K562 (cell line): Measurements from ENCODE around the gene DISP1. TPM values are rescaled to one million over a fixed set of nuclear protein-coding genes. Genes with fewer than 3 reads are reported as not detected.
A peak's percentile ranks its signal among the peaks of the same experiment; 100 is the strongest.

Experiments used
- ATAC-seq: fragments of 200-7000 bp; cut with Tn5 transposase; 3 replicates; pipeline ENCODE4 v1.9.1; 2020; ENCODE audit warnings: moderate library complexity
- BruUV-seq: library from RNA; stranded (reverse); fragments of 400-500 nt; replicated peaks from 2 replicates; lab custom pipeline; 2021; lab: Mats Ljungman, UMichigan
- CTCF ChIA-PET: fragments of 300-600 bp; formaldehyde crosslinking; extraction: SDS; loops from one replicate; lab custom pipeline; 2021; ENCODE audit warnings: low intra/inter-chr PET ratio; lab: Yijun Ruan, JAX
- POLR2A ChIA-PET: fragments of 300-600, 350-650 bp; sonication (Branson Sonifier 250); formaldehyde crosslinking; extraction: SDS; loops from one replicate; lab custom pipeline; 2021; ENCODE audit warnings: antibody characterized with exemption, inconsistent platforms; lab: Yijun Ruan, JAX
- DNase-seq, 4 experiments: peaks; one replicate each; pipeline versions ENCODE4 v3.0.0 to v3.0.0-alpha.2; 2011 to 2018; ENCODE audit warnings: low spot score in 3 of 4, mixed read lengths in 3 of 4; ENCODE audit errors: extremely low read depth in 1 of 4
- FAIRE-seq: peaks from 2 replicates; lab custom pipeline; 2011; peaks lifted over from hg19 to GRCh38; lab: Jason Lieb, UNC
- H2AFZ ChIP-seq: 2 replicates; pipeline ENCODE4 v1.6.0; 2011; ENCODE audit warnings: low read depth, low read length, control low read depth, inconsistent platforms
- H3K27ac ChIP-seq: fragments of 200-600 bp; 3 replicates; pipeline ENCODE4 v1.8.0; 2011; ENCODE audit warnings: low read depth, mild to moderate bottlenecking, control low read depth, inconsistent platforms, low read length, moderate library complexity, mixed read lengths; ENCODE audit errors: extremely low read depth
- H3K27me3 ChIP-seq, 2 experiments: fragments of 300-600 bp in 1 of 2; 2 replicates in 1 of 2; 3 replicates in 1 of 2; pipeline versions ENCODE4 v1.6.0 to v1.8.0; 2011; ENCODE audit warnings: inconsistent platforms in 2 of 2, low read length in 2 of 2, mild to moderate bottlenecking in 1 of 2, mixed read lengths in 1 of 2, moderate library complexity in 1 of 2; ENCODE audit not compliant: control insufficient read depth in 2 of 2, insufficient read depth in 2 of 2
- H3K36me3 ChIP-seq: fragments of 300-600 bp; 3 replicates; pipeline ENCODE4 v1.8.0; 2011; ENCODE audit warnings: mild to moderate bottlenecking, low read length, inconsistent platforms; ENCODE audit not compliant: control insufficient read depth, insufficient read depth
- H3K4me1 ChIP-seq, 2 experiments: fragments of 200-600 bp in 1 of 2; replicated peaks in 1 of 2; 2 replicates in 1 of 2; 3 replicates in 1 of 2; pipeline versions ENCODE4 v1.5.1 to v1.8.0; 2011; ENCODE audit warnings: inconsistent platforms in 2 of 2, low read length in 2 of 2, mild to moderate bottlenecking in 1 of 2, mixed read lengths in 1 of 2, moderate library complexity in 1 of 2; ENCODE audit not compliant: control insufficient read depth in 2 of 2, insufficient read depth in 2 of 2
- H3K4me2 ChIP-seq: 2 replicates; pipeline ENCODE4 v1.6.1; 2011; ENCODE audit warnings: low read length, control low read depth, inconsistent platforms, mixed read lengths; ENCODE audit not compliant: insufficient read depth
- H3K4me3 ChIP-seq: fragments of 200-600 bp; sonication (generic), shearing (Covaris generic); 2 replicates; pipeline ENCODE4 v1.5.1; 2016; ENCODE audit warnings: control low read depth, inconsistent platforms
- H3K79me2 ChIP-seq: fragments of 200-600 bp; 3 replicates; pipeline ENCODE4 v1.8.0; 2011; ENCODE audit warnings: low read length, inconsistent platforms; ENCODE audit not compliant: control insufficient read depth, insufficient read depth
- H3K9ac ChIP-seq, 2 experiments: 2 replicates each; pipeline versions ENCODE4 v1.6.0 to v1.6.1; 2011; ENCODE audit warnings: low read depth in 2 of 2, low read length in 2 of 2, control low read depth in 1 of 2, inconsistent platforms in 1 of 2, mild to moderate bottlenecking in 1 of 2, mixed read lengths in 1 of 2; ENCODE audit not compliant: insufficient read depth in 1 of 2
- H3K9me1 ChIP-seq: one replicate; pipeline ENCODE4 v1.6.0; 2011; ENCODE audit warnings: inconsistent platforms, mild to moderate bottlenecking, low read length, moderate library complexity; ENCODE audit not compliant: control insufficient read depth, insufficient read depth
- H3K9me3 ChIP-seq: replicated peaks from 2 replicates; pipeline ENCODE4 v1.5.1; 2011; ENCODE audit warnings: low read depth, low read length, inconsistent platforms; ENCODE audit not compliant: control insufficient read depth, insufficient read depth
- H4K20me1 ChIP-seq: replicated peaks from 2 replicates; pipeline ENCODE4 v1.6.1; 2011; ENCODE audit warnings: low read length, inconsistent platforms, mixed read lengths; ENCODE audit not compliant: control insufficient read depth, insufficient read depth
- ATF2 ChIP-seq: sonication (generic); formaldehyde crosslinking; IDR thresholded peaks from 2 replicates; pipeline ENCODE4 v1.8.1; 2022; ENCODE audit warnings: missing genetic modification reagents
- CEBPB ChIP-seq: fragments of 450-650 bp; IDR thresholded peaks from 2 replicates; pipeline ENCODE4 v1.6.1; 2016; ENCODE audit warnings: missing genetic modification characterization, missing compliant biosample characterization
- CTCF ChIP-seq, 3 experiments: IDR thresholded peaks in 2 of 3; conservative IDR thresholded peaks in 1 of 3; 2 replicates each; pipeline ENCODE4 v1.5.1; 2011 to 2012; ENCODE audit warnings: low read length in 3 of 3, mild to moderate bottlenecking in 3 of 3, control low read depth in 2 of 3, improper control_type of control experiment in 1 of 3, inconsistent platforms in 1 of 3, low read depth in 1 of 3, mixed read lengths in 1 of 3, moderate library complexity in 1 of 3; ENCODE audit not compliant: insufficient read depth in 2 of 3
- RAD21 ChIP-seq, 2 experiments: fragments of 250-450 bp in 1 of 2; fragments of 450-650 bp in 1 of 2; sonication (Bioruptor Pico) in 1 of 2; formaldehyde crosslinking in 1 of 2; IDR thresholded peaks in 1 of 2; conservative IDR thresholded peaks in 1 of 2; 2 replicates each; pipeline versions ENCODE4 v1.4.0 to v1.8.0; 2020 to 2022; ENCODE audit warnings: mild to moderate bottlenecking in 2 of 2, moderate library complexity in 1 of 2
- ZNF324 ChIP-seq: fragments of 250-450 bp; sonication (Bioruptor Pico); IDR thresholded peaks from 2 replicates; pipeline ENCODE4 v1.4.0; 2020; ENCODE audit warnings: mild to moderate bottlenecking
- WGBS: fragments of 100-300 bp; shearing (Covaris generic); methylation state at CpG from one replicate; pipeline ENCODE4 v1.1.6; 2016; ENCODE audit warnings: low coverage, mixed read lengths; ENCODE audit not compliant: insufficient coverage; ENCODE audit errors: missing lambda C conversion rate; 5-methylcytosine and 5-hydroxymethylcytosine counted together
- in situ Hi-C: fragments of 300-500 bp; cut with MboI; formaldehyde crosslinking; loops from 4 replicates; pipeline ENCODE4 v1.15.0; 2018; ENCODE audit warnings: inconsistent platforms, mixed read lengths
- intact Hi-C: fragments of 100-400 bp; cut with micrococcal nuclease; formaldehyde crosslinking; loops from 2 replicates; pipeline ENCODE4 v1.14.2; 2022
- polyA plus RNA-seq, 8 experiments: library from polyadenylated mRNA; depleted of rRNA in 4 of 8; stranded (reverse) in 5 of 8; unstranded in 3 of 8; fragments of >200 nt; fragmentation: Nextera tagmentation in 2 of 8; fragmentation: Illumina TruSeq in 1 of 8; extraction: Ambion mirVana in 2 of 8; extraction: Trizol in 1 of 8; gene quantifications; 2 replicates each; pipeline versions ENCODE4 v1.2.1 to v1.2.3, GENCODE V29; 2011 to 2014; ENCODE audit warnings: inconsistent platforms in 1 of 8, missing spikeins in 1 of 8
- total RNA-seq, 7 experiments: library from RNA; depleted of rRNA in 6 of 7; stranded (reverse); fragments of >200 nt in 6 of 7; fragmentation: Illumina TruSeq in 2 of 7; extraction: Trizol in 2 of 7; gene quantifications; 2 replicates each; pipeline versions ENCODE4 v1.2.1 to v1.2.3, GENCODE V29; 2011 to 2021; ENCODE audit warnings: low replicate concordance in 1 of 7

The DISP1 gene
- total and polyA plus RNA-seq, 9 of the 15 experiments (the other 6 are each of a cell fraction or from before 2014, with no cell fraction given): 0.02 to 0.35 (median 0.04) TPM; not detected in 2

DNA sequence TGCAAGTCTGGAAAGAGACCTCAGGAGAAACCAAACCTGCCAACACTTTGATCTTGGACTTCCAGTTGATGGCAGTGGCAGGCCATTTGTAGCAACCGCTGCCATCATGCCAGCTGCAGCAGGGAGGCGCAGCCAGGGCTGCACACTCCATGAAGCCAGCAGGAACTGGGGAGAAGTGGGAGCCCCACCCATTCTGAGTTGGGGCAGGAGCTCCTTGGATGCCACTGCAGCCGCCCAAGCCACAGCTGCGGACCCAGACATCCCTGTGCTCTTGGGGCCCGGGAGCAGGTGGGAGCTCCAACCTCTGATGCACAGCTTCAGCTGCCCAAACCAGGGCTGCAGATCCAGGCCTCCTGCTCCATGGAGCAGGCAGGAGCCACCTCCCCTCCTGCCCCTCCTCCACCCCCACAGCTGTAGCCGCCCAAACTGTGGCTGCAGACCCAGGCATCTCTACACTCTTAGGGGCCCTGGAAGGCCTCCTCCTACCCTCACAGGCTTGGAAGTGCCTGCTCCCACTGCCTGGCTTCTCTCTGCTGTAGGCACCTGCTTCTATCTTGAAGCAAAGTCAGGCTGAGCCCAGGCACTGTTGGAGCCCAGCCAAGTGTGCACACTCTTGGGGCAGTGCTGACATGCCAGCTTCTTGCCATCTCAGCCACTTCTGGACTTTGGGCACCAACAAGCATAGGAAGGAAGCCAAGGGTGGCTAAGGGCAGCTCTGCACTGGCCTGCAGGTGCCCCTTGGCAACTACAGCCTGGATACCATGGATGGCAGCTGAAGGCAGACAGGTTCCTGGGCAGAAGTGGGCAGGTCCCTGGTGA lies 20.0 kb upstream of the DISP1 start:
- Histone ChIP-seq H3K4me2 (no peak overlapping the region), H2AFZ (no peak overlapping the region), H3K27me3 (0 out of 5 replicates have a peak, but pooled peaks cover 0 to 5% of the 10 kb centered on the region in 2 experiments), H4K20me1 (no peaks in the 10 kb centered on the region), H3K4me3 (no peak overlapping the region), H3K9me1 (no peaks in the 10 kb centered on the region), H3K36me3 (no peaks in the 10 kb centered on the region), H3K79me2 (no peaks in the 10 kb centered on the region), H3K9ac (no peak overlapping the region), H3K4me1 (no peaks in the 10 kb centered on the region), H3K27ac (no peak overlapping the region), H3K9me3 (no peaks in the 10 kb centered on the region; the same call in 1 of the 2 replicates)
- no peak for TF ChIP-seq ATF2
- TF ChIP-seq ZNF324 (CRISPR knock-in tag): no peak
- TF ChIP-seq RAD21 (CRISPR knock-in tag; conservative IDR thresholded peaks at IDR 0.05 in 1 of 2, IDR thresholded peaks at IDR 0.05 in 1 of 2): peak in 1 of 2 experiments; percentile 25; a peak in 2 of 4 replicates
- no peak for TF ChIP-seq CEBPB (tag)
- TF ChIP-seq CTCF (IDR thresholded peaks at IDR 0.05 in 2 of 3, conservative IDR thresholded peaks at IDR 0.05 in 1 of 3; ENCODE audit: insufficient read depth in 2 of 3, low read depth in 1 of 3, low read length in 3 of 3): peak in 2 of 3 experiments; percentile 16 to 40; a peak in 2 of 6 replicates
- ATAC-seq (no peak), FAIRE-seq (no peak), DNase-seq (no peak)
- in situ Hi-C loops (loop anchor here (10.0 to 25.0 kb wide), 2 partner anchors 290 to 867 kb away; partner anchors contain the start of gene CAPN8), intact Hi-C loops (loop anchor here (2.0 kb wide), 1 partner anchor 334 kb away; no protein-coding TSS in a partner anchor)
- no TSS peak for BruUV-seq
- 1% methylated on average over 6 of the region's 6 CpGs for WGBS
- POLR2A ChIA-PET: interaction anchor here (0.6 kb wide), 1 partner anchor 113 kb away, joined by 3 read pairs; no protein-coding TSS in a partner anchor
- CTCF ChIA-PET: no interaction called here
